ENCODE results near the gene ADCYAP1R1.

Gene ADCYAP1R1

DNA sequence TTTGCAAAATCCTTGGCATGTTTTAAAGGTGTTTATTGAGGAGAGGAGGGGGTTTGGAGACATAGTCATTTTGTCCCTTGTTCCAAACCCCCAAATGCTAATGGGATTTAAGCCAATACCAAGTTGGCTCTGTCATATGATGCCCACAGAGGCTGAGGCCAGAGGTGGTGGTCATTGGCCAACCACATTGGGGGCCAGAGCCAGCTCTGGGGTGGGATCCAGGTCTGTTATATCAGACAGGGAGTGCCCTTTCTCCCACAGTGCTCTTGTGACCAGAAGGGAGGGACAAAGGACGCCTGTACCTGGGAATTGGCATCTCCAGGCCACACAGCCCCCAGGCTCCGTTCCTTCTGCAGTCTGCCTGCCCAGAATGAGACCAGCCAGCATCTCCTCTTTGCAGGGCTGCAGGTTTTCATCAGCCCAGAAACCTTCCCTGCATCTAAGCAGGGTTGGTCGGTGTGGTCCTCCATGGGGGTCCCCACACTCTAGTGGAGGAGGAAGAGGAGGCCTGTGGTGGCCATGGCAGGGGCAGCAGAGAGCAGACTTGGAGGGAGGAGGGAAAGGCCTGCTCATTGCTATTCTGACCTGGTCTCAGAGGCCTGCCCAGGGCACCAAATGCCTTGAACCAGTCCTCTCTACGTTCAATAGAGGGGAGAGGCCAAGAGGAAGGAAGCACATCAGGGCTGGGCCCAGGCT, 17.9 kb downstream of the ADCYAP1R1 start:
- no peak for DNase-seq

DNA sequence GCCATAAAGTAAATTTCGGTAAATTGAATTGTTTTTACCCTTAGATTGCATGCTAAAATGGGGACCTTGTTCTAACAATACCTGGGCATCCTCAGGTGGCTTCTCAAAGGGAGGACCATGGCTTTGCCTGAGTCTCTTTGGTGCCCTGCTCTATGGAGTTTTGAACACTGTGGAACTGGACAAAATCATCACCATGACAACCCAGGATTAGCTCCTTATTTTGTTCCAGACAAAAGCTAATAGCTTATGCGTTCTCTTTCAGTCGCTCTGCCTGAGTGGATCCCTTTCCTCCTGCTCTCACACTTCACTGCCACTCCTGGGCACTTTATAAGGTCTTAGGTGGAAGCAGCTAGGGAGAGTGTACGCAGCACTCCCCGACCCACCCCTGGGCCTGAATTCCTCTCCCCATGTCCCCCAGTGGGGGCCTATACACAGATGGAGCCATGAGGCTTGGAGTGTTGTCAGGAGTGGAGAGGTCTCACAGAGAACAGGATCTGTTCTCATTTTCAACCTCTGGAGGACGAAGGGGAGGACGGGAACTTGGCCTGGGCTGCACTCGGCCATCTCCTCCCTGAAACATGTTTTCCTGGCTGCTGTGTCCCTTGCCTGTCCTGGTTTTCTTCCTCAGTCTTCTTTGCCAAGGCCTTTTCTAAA, 19.0 kb downstream of the ADCYAP1R1 start:
- no peak for DNase-seq

DNA sequence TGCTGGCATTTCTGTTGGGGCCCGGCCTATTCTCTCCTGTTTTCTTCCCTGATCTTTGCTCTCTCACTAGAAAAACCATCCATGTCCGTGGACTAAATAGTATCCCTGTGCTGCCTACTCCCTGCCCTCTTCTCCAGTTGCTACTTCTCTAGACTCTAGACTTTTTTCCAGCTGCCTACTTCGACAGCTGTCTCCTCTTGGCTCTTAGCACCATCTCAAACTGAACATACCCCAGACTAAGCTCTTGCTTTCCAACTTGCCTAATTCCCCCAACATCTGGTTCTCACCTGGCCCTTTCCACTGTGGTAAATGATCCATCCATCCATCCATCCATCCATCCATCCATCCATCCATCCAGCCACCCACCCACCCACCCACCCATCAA, 19.5 kb downstream of the ADCYAP1R1 start:
- no peak for DNase-seq

DNA sequence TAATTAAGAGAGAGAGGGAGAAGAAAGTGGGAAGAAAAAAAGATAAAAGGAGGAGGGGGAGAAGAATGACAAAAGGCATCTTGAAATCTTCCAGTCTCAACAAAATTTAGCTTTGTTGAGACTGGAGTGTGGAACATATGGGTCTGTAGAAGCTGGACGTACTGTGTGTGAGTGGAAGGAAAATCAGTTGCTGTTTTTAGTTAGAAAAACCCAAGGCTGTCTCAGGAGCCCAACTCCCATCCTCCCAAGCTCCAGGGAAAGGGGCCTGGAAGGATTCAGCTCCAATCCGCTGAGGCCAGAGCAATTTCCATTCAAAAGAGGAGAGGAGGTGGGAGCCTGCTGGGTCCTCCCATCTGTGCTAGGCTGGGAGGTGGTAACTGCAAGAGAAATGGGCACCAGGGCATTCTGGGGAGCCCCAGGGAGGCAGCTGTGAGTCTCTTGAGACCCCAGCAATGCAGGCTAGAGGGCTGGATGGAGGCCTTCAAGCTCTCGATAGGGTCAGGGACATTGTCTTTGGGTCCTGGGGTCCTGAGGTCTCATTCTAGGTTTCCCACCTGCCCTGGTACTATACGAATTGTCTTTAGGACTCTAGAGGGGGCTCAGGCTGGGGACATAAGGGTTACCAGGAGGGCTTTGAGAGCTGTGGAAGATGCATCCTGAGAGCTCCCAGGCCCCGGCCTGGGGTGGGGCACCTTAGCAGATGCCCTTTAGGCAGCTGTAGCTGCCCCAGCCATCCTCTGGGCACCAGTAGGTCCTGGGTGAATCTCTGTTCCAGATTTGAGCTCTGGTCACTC, 21.4 kb downstream of the ADCYAP1R1 start:
- no peak for DNase-seq

- no peak for DNase-seq
These were observed 21.9 kb downstream of the ADCYAP1R1 start for GRCh38 chr7:31074120-31074383.

GRCh38 chr7:31074403-31075085, 22.4 kb downstream of the ADCYAP1R1 start:
- DNase-seq, result no peak

DNA sequence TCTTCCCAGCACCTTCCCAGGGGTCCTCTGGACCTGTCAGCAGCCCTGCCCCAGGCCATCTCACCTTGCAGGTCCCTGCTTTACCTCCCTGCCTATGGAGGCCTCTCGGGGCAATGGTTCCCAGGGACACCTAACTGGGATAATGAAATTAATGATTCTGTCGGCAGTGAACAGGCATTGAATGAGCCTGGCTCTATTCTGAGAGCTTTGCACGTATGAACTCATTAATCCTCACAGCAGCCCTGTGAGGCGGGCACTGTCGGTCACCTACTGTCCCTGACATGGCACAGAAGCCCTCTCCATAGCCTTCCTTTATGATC, 22.9 kb downstream of the ADCYAP1R1 start:
- no peak for DNase-seq

DNA sequence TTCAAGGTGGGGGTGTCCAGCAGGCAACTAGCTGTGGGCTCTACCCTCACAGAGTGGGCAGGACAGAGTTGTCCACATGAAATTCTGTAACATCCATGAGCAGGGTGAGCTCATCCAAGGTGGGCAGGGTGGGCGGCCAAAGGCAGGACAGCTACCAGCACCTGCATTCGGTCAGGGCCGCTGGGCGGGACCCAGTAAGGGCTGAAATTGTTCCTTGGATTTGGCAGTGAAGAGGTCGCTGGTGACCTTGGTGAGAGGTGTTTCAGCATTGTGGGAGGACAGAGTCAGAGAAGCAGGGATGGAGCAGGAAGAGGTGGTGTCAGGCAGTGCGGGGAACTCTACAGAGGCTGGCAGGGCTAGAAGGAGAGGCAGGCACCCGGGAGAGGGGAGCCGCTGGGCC, 23.9 kb downstream of the ADCYAP1R1 start:
- DNase-seq, result no peak

DNA sequence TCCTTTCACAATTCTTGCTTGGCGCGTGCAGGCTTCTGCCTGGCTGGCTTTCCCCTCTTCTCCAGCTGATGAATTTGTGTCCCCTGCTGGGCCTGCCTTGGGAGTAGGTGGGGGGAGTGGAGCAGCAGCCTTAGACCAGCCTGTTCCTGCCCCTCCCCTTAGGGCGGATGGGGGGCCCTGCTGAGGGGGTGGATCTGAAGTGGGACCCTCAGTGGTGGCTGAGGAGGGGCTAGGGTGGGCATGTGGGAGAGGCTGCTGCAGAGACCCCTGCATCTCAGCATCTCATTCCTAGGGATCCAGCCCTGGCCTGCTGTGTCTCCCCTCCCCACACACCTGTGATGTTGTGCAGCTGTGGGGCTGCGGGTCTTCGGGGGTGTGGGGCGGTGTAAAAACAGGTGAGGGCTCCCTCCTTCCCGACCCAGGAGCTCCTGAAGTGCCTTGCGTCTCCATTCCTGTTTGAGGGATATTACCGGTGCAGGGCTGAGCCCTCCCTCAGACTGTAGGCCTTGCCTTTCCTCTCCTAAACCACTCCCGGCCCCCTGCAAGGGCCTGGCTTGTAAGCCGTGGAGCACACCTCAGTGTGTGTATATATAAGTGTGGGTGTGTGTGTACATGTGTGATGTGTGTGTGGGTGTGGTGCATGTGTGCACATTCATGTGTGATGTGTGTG, 24.7 kb downstream of the ADCYAP1R1 start:
- no peak for DNase-seq

DNA sequence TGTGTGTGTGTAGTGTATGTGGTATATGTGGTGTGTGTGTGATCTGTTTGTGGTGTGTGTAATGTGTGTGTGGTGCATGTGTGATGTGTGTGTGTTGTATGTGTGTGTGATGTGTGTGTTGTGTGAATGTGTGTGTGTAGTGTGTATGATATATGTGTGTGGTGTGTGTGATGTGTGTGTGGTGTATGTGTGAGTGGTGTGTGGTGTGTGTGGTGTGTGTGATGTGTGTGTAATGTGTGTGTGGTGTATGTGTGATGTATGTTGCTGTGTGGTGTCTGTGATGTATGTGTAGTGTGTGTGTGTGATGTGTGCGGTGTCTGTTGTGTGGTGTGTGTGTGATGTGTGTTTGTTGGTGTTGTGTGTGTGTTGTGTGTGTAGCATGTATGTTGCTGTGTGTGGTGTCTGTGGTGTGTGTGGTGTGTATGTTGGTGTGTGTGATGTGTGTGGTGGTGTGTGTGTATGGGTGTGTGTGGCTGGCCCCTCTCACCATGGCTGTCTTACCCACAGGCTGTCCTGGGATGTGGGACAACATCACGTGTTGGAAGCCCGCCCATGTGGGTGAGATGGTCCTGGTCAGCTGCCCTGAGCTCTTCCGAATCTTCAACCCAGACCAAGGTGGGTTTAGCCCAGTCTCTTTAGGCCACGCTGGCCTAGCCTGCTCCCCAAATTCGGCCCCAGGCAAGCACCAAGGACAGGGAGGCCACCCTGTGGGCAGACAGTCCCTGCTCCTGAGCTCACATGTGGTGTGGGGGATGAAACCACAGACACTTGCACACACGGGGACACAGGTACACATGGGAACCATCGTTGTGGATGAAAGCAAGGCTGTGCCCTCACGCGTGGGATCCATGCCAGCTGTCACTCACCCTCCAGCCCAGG, 25.6 kb downstream of the ADCYAP1R1 start:
- no peak for DNase-seq

GRCh38 chr7:31078363-31078990, 26.4 kb downstream of the ADCYAP1R1 start:
- DNase-seq, result no peak

DNA sequence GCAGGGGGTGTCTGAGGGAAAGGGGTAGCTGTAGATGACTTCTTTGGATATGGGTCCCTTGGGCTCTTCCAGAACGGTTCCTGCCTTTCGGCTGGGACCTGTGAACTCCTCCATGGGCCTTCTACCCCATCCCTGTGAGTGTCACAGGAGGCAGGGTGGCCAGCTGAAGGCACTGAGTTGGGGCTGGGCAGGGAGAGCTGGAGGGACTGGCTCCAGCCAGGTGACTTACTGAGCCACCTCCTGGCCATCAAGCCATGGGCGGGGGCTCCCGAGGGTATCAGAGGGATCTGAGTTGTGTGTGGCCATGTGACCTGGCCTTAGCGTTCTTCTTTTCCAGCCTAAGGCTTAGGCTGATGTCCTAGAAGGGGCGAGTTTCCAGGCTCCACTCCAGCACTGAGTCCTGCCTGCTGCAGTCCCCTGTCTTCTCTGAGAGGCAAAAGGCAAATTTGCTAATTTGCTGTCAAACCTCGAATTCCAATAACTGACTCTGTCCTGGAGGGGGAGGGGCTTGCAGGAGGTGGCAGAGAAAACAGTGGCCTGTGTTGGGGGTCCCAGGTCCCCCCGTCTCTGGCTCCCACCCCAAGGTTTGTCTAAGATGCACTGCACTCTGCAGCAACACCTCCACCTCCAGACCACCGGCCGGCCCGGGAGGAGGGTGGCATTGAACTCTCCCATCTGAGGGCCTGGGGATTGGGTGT, 27.2 kb downstream of the ADCYAP1R1 start:
- no peak for DNase-seq

- no peak for DNase-seq
These were observed 27.9 kb downstream of the ADCYAP1R1 start for GRCh38 chr7:31079824-31080511.

DNA sequence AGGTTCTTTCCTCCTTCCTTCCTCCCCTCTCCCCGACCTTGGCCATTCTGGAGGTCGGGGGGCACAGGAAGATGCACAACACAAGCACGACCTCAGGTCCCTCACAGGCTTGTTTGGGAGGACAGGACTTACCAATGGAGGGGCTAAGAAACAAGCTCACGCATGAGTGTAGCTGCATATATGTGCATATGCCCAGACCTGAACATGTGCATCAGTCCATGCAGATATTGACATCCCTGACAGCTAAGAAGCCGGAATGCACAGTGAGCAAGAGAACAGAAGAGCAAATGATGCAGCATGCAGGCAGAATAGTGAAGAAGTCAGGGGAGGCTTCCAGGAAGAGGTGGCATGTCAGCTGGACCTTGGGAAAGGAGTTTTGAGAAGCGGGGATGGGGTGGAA, 28.7 kb downstream of the ADCYAP1R1 start:
- no peak for DNase-seq

DNA sequence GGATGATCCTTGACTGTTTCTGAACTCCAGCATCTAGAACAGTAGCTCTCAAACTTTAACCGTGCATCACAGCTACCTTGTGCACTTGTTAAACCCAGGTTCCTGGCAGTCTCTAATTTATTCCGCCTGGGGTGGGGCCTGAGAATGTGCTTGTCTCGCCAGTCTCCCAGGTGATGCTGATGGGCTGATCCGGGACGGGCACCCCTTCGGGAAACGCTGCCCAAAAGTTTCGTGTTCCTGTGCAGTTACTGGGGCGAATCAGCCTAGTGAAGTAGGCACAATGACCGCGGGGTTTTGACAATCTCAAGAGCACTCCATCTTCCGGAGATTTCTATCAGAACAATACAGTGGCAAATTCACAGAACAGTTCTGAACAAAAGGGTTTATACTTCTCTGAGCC, 29.9 kb downstream of the ADCYAP1R1 start:
- no peak for DNase-seq

DNA sequence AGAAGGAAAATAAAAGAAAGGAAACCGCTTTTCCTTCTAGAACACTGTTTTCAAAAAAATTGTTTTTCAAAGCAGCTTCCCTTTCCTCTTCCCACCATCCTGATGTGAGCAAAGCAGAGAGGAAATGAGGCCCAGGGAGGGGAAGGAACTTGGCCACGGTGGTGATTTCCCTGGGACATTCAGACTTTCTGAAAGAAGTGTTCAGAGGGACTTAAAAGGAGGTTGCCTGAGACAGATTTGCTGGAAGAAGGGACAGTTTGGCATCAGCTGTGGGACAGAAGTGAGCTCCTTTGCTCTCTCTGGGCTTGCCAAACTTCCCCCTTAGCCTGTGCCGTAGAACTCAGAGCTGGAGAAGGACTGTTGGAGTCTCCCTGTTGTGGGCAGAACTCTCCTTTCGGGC, 30.3 kb downstream of the ADCYAP1R1 start:
- DNase-seq, result no peak

DNA sequence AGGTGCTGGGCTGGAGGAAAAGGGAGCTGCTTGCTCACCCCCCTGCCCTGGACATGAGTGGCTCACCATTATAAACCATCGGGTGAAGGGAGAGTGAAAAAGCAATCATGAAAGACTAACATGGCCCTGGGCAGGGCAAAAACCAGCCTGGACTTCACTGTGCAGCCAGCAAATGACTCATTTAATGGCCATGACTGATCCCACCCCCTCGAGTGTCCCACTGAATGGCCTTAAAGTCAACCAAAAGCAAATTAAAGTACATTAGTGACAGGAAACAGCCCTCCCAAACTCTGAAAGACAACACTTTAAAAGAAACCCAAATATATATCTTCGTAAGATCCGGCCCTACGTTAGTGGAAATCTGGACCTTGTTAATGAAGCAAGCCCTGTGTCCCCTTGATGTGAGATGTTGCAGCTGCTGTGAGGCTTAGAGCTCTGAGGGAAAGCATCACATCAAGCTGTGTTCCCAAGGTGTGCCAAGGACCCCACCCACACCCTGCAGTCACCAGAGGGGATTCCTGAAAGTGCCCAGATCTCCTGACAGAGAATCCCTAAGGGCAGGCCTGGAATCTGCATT, 31.2 kb downstream of the ADCYAP1R1 start:
- no peak for DNase-seq

DNA sequence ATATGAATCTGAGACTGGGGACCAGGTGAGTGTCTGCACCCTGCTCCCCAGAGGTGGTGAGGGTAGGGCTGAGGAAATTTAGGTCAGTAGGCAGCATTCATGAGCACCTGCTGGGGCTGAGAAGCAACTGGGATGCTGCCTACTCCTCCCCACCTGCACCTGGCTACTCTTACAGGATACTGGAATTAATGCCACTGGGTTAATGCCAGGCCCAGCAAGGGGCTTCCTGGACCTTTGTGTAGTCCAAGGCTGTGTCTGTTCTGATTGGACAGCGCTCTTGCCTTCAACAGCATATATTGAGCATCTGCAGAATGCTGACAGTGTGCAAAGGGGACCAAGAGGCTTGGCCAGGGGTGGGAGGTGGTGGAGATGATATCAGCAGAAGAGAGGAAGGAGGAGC, 32.1 kb downstream of the ADCYAP1R1 start:
- no peak for DNase-seq

GRCh38 chr7:31087351-31087750, 35.2 kb downstream of the ADCYAP1R1 start:
- no peak for DNase-seq

DNA sequence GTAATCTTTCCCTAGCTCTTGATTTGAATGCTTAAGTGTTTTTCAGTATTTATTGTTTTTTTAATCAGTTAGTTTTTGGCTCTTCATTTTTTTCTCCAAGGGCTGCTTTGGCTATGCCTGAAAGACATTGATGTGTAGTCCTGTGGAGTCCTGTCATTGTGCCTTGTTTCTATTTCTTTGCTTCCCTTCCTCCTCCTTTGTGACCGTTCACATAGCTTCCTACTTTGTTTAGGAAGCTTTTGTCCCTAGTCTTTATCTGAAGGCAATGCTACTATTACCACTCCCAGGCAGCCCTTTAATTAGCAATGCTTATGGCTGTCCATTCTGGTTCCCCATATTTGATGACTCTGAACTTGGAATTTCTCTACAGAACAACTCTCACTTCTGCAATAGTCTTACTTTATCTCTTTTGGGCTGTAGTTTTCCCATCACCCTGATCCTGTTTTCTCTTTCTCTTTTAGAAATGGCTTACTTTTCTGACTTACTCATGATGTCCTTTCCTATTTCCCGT, 39.9 kb downstream of the ADCYAP1R1 start:
- DNase-seq, result no peak
